ENCODE data around the gene TMEM167B.

Gene TMEM167B

DNA sequence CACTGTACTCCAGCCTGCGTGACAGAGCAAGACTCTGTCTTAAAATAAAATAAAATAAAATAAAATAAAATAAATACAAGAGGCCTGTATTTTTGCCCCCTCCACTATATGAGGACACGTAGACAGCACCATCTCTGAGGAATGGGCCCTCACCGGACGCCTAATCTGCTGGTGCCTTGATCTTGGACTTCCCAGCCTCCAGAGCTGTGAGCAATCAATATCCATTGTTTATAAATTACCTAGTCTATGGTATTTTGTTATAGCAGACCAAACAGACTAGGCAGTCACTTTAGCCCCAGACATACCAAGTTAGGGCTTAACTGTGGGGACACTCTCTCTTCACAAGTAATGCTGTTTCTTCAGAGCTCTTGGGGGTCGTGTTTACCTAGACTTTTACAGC, 29.8 kb downstream of the TMEM167B start:
- no peaks in the 10 kb centered on the region for H3K27me3 ChIP-seq (ENCODE audit: insufficient read depth, poor library complexity, severe bottlenecking)
- no peak for DNase-seq (ENCODE audit: low read depth in 1 of 2, low spot score in 1 of 2)
- no peak overlapping the region for H3K27ac ChIP-seq (replicated peaks)
- H3K4me3 ChIP-seq (replicated peaks; ENCODE audit: insufficient read depth, low read length), result no peak overlapping the region
- TF ChIP-seq, protein P1, sequence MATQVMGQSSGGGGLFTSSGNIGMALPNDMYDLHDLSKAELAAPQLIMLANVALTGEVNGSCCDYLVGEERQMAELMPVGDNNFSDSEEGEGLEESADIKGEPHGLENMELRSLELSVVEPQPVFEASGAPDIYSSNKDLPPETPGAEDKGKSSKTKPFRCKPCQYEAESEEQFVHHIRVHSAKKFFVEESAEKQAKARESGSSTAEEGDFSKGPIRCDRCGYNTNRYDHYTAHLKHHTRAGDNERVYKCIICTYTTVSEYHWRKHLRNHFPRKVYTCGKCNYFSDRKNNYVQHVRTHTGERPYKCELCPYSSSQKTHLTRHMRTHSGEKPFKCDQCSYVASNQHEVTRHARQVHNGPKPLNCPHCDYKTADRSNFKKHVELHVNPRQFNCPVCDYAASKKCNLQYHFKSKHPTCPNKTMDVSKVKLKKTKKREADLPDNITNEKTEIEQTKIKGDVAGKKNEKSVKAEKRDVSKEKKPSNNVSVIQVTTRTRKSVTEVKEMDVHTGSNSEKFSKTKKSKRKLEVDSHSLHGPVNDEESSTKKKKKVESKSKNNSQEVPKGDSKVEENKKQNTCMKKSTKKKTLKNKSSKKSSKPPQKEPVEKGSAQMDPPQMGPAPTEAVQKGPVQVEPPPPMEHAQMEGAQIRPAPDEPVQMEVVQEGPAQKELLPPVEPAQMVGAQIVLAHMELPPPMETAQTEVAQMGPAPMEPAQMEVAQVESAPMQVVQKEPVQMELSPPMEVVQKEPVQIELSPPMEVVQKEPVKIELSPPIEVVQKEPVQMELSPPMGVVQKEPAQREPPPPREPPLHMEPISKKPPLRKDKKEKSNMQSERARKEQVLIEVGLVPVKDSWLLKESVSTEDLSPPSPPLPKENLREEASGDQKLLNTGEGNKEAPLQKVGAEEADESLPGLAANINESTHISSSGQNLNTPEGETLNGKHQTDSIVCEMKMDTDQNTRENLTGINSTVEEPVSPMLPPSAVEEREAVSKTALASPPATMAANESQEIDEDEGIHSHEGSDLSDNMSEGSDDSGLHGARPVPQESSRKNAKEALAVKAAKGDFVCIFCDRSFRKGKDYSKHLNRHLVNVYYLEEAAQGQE (IDR thresholded peaks at IDR 0.05; ENCODE audit: insufficient replicate concordance, low read depth), result no peak
- TF ChIP-seq POLR2AphosphoS5 (IDR thresholded peaks at IDR 0.05; ENCODE audit: low read depth) (no peak), SPI1 (IDR thresholded peaks at IDR 0.05; ENCODE audit: borderline replicate concordance, low read depth) (no peak)

DNA sequence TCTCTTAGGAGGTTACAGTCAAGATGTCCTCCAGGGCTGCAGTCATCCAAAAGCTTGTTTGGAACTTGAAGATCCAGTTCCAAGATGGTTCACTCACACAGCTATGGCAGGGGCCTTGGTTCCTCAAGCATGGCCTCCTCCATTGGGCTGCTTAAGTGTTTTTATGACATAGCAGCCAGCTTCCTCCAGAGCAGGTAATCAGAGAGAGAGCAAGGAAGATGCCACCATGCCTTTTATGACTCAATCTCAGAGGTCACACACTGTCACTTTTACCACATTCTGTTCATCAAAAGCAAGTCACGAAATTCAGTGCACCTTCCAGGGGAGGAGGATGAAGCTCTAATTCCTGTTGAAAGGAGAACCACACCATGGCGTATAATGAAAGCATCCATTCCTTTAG, 40.5 kb downstream of the TMEM167B start:
- Histone ChIP-seq H3K27me3 (ENCODE audit: insufficient read depth, poor library complexity, severe bottlenecking) (no peaks in the 10 kb centered on the region), H3K4me3 (replicated peaks; ENCODE audit: insufficient read depth, low read length) (no peak overlapping the region), H3K27ac (replicated peaks) (no peak overlapping the region)
- no peak for TF ChIP-seq GABPA (IDR thresholded peaks at IDR 0.05; ENCODE audit: low read depth)
- no peak for TF ChIP-seq POLR2AphosphoS5 (IDR thresholded peaks at IDR 0.05; ENCODE audit: low read depth)
- TF ChIP-seq, protein P2, sequence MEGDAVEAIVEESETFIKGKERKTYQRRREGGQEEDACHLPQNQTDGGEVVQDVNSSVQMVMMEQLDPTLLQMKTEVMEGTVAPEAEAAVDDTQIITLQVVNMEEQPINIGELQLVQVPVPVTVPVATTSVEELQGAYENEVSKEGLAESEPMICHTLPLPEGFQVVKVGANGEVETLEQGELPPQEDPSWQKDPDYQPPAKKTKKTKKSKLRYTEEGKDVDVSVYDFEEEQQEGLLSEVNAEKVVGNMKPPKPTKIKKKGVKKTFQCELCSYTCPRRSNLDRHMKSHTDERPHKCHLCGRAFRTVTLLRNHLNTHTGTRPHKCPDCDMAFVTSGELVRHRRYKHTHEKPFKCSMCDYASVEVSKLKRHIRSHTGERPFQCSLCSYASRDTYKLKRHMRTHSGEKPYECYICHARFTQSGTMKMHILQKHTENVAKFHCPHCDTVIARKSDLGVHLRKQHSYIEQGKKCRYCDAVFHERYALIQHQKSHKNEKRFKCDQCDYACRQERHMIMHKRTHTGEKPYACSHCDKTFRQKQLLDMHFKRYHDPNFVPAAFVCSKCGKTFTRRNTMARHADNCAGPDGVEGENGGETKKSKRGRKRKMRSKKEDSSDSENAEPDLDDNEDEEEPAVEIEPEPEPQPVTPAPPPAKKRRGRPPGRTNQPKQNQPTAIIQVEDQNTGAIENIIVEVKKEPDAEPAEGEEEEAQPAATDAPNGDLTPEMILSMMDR (IDR thresholded peaks at IDR 0.05; ENCODE audit: insufficient read depth, low read length), result no peak
- no peak for TF ChIP-seq SPI1 (IDR thresholded peaks at IDR 0.05; ENCODE audit: borderline replicate concordance, low read depth)
- TF ChIP-seq, protein P1 (IDR thresholded peaks at IDR 0.05; ENCODE audit: insufficient replicate concordance, low read depth), result no peak
- DNase-seq (ENCODE audit: low read depth in 1 of 2, low spot score in 1 of 2), result no peak

DNA sequence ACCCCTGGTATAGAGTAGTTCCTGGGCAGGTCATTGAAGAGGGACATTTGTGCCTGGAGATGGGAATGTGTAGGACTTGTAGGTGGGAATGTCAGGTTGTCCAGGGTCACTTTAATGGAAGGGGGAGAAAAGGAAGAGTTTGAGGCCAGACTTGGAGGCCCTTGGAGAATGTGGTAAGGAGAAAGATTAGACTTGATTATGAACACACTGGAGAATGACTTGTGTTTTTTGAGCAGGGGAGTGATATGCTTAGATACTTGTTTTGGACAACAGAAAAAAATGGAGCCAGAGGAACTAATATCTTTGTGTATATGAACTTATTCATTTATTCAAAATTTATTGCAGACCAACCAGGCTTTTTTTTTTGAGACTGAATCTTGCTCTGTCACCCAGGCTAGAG, 41.2 kb downstream of the TMEM167B start:
- TF ChIP-seq SPI1 (IDR thresholded peaks at IDR 0.05; ENCODE audit: borderline replicate concordance, low read depth) (no peak), GABPA (IDR thresholded peaks at IDR 0.05; ENCODE audit: low read depth) (no peak), POLR2AphosphoS5 (IDR thresholded peaks at IDR 0.05; ENCODE audit: low read depth) (no peak)
- TF ChIP-seq, protein P2 (IDR thresholded peaks at IDR 0.05; ENCODE audit: insufficient read depth, low read length), result no peak
- TF ChIP-seq, protein P1 (IDR thresholded peaks at IDR 0.05; ENCODE audit: insufficient replicate concordance, low read depth), result no peak
- no peaks in the 10 kb centered on the region for H3K27me3 ChIP-seq (ENCODE audit: insufficient read depth, poor library complexity, severe bottlenecking)
- no peak for DNase-seq (ENCODE audit: low read depth in 1 of 2, low spot score in 1 of 2)
- no peak overlapping the region for H3K27ac ChIP-seq (replicated peaks)
- no peak overlapping the region for H3K4me3 ChIP-seq (replicated peaks; ENCODE audit: insufficient read depth, low read length)

Measured in HL-60 (cell line).